HG03575 (cell line): Measurements from ENCODE around the gene C6orf58.
"Not testable (repeated sequence)": the region's sequence is repeated elsewhere in the genome, so short reads cannot be mapped to it uniquely, and the experiment has no call there.

ENCODE experiments used
- ATAC-seq: cut with Tn5 transposase; IDR thresholded peaks from one replicate; pipeline ENCODE4 v1.9.1; 2021; ENCODE audit not compliant: unreplicated experiment, insufficient number of reproducible peaks, low FRiP score; ENCODE audit errors: extremely low read depth

Gene C6orf58

GRCh38 chr6:127587875-127588274 lies 10.9 kb downstream of the C6orf58 start:
- no peak for ATAC-seq

- ATAC-seq, result no peak
Observed at GRCh38 chr6:127589135-127589534, 12.2 kb downstream of the C6orf58 start.

DNA sequence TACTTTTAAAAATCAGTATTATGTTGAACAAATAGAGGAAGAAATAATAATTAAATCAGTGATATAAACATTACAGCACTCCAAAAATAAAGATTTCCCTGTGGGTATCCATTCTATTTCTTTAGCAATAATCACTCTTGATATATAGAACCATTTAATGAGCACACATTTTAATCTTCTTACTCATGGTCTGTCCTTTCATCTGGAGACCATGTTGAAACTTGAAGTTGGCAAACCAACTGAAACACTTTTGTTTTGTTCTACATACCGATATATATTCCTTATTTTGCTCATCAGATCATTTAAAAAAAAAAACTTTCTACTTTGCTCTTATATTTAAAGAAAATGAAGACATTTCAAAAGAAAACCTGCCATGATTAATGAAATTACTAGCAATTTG lies 13.4 kb downstream of the C6orf58 start:
- no peak for ATAC-seq

GRCh38 chr6:127592964-127593363 lies 16.0 kb downstream of the C6orf58 start:
- ATAC-seq, result no peak

GRCh38 chr6:127593456-127593855 lies 16.5 kb downstream of the C6orf58 start:
- not testable (repeated sequence) for ATAC-seq

DNA sequence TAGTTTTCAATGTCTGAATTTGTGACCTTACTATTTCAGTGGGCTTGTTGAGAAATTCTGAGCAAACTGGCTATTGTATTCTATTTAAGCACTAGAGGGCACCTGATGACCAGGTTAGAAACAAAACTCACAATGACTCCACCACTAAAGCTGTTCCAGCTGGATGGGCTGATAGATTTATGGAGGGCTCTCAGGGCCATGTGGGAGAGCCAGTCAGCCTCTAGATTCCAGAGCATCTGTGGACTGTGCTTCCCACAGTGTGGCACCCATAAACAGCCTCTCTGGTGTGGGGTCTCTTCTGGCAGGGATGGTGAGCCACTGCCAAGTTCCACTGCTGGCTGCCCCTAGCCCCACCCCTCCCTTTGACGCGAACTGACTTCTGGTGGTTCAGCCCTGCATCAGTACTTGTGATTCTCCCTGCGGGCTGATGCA lies 29.2 kb downstream of the C6orf58 start:
- no peak for ATAC-seq

GRCh38 chr6:127608554-127609270 lies 31.7 kb downstream of the C6orf58 start:
- ATAC-seq, result no peak

DNA sequence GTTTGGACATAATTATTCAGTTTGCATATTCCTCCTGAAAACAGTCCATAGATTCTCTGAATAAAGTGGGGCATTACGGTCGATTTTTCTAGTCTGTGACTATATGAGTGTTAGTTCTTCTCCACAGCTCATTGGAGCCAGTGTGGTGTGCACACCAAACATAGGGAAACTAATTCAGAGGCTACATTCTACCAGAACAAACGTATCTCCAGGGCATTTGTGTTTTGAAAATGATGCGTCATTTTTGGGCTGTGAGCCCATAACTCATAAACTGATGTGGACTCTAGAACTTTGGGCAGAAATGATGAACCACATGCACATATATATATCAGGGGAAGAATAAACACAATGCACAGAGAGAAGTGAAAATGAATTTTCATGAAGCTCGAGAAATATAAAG lies 41.8 kb downstream of the C6orf58 start:
- ATAC-seq, result no peak

DNA sequence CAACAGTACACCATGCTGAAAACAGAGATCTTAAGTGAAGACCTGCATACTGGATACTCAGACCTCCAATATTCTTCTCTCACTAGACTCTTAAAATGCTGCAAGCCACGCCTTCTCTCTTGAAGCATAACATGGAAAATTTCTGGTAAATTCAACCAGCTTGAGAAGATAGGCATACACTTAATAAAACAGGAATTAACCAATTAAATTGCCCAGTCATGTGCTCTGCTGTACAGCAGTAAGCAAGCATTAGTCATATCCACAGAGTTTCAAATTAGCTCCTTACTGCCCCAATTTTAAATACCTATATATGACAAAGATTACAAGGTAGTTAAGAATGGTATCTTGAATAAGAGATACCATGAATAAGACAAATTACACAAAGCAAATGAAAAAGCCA lies 53.8 kb downstream of the C6orf58 start:
- ATAC-seq, result no peak

- ATAC-seq, result no peak
Observed at GRCh38 chr6:127634178-127634577, 57.2 kb downstream of the C6orf58 start.

DNA sequence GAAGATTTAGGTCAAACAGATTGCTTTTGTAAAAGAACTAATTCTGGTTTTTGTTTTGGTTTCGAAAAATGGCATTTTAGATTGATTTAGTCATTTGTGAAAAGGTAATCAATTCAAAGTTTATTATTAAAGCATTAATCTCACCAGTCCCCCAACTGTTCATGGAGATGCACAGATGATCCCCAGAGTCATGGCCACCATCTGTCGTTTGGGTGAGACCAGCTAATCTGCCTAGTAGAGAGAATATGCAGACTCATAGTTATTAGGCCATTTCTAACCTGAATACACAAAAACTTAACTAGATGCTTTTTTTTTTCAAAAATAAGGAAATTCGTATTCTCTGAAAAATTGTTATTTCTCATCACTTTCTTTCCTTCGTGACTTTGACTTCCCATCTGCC lies 58.1 kb downstream of the C6orf58 start:
- ATAC-seq, result no peak

- no peak for ATAC-seq
Observed at GRCh38 chr6:127637830-127638409, 60.9 kb downstream of the C6orf58 start.
